HFF-Myc (cell line): Measurements from ENCODE around the gene MCOLN2.

Experiments
- DNase-seq: peaks from one replicate; pipeline ENCODE4 v3.0.0-alpha.2; 2011; ENCODE audit warnings: low read depth; ENCODE audit errors: extremely low read depth
- H3K4me3 ChIP-seq: replicated peaks from 2 replicates; pipeline ENCODE4 v1.5.1; 2011; ENCODE audit warnings: low read depth, mild to moderate bottlenecking, control low read depth, low read length
- CTCF ChIP-seq: IDR thresholded peaks from 2 replicates; pipeline ENCODE4 v1.5.1; 2012; ENCODE audit warnings: mild to moderate bottlenecking, low read depth, low read length, control low read depth; ENCODE audit errors: missing control alignments

Gene MCOLN2

GRCh38 chr1:84959294-84959693 lies 37.6 kb downstream of the MCOLN2 start:
- TF ChIP-seq CTCF, result no peak
- H3K4me3 ChIP-seq, result no peak overlapping the region
- no peak for DNase-seq

- no peak for TF ChIP-seq CTCF
- H3K4me3 ChIP-seq, result no peak overlapping the region
- no peak for DNase-seq
Measured at GRCh38 chr1:84957966-84958365, 38.9 kb downstream of the MCOLN2 start.

- no peak for DNase-seq
- no peak for TF ChIP-seq CTCF
- H3K4me3 ChIP-seq, result no peak overlapping the region
Measured at GRCh38 chr1:84956655-84957054, 40.3 kb downstream of the MCOLN2 start.

- DNase-seq, result no peak
- H3K4me3 ChIP-seq, result no peak overlapping the region
- TF ChIP-seq CTCF, result no peak
Measured at GRCh38 chr1:84956097-84956496, 40.8 kb downstream of the MCOLN2 start.

- no peak for TF ChIP-seq CTCF
- H3K4me3 ChIP-seq, result no peak overlapping the region
Measured at GRCh38 chr1:84949664-84950063, 47.2 kb downstream of the MCOLN2 start.

GRCh38 chr1:84947536-84948410 lies 49.1 kb downstream of the MCOLN2 start:
- no peak overlapping the region for H3K4me3 ChIP-seq
- no peak for DNase-seq
- TF ChIP-seq CTCF, result no peak

More at GRCh38 chr1:84949664-84950063, 47.2 kb downstream of the MCOLN2 start:
- no peak for DNase-seq
